GM12878 (cell line): ENCODE data around the gene USP10. TPM values are rescaled to one million over a fixed set of nuclear protein-coding genes. Genes with fewer than 3 reads are reported as not detected.

Experiments used
- ATAC-seq: fragments of 200-7000 bp; cut with Tn5 transposase; 3 replicates; pipeline ENCODE4 v1.9.1; 2020; ENCODE audit warnings: mild to moderate bottlenecking, moderate library complexity
- BruUV-seq: library from RNA; stranded (reverse); fragments of 400-500 nt; replicated peaks from 2 replicates; lab custom pipeline; 2021; lab: Mats Ljungman, UMichigan
- CTCF ChIA-PET: fragments of 300-600 bp; sonication (Branson Sonifier 250); formaldehyde crosslinking; extraction: SDS; loops from one replicate; lab custom pipeline; 2021; ENCODE audit warnings: inconsistent platforms; lab: Yijun Ruan, JAX
- POLR2A ChIA-PET: fragments of 350-600 bp; formaldehyde crosslinking; extraction: SDS; loops from one replicate; lab custom pipeline; 2021; ENCODE audit warnings: inconsistent platforms; lab: Charles Lee
- RAD21 ChIA-PET: fragments of 300-600 bp; sonication (Branson Sonifier 250); formaldehyde crosslinking; loops from one replicate; lab custom pipeline; 2023; ENCODE audit warnings: antibody characterized with exemption; ENCODE audit not compliant: unreplicated experiment; lab: Charles Lee
- SMC1A ChIA-PET: fragments of 300-600 bp; sonication (Branson Sonifier 250); formaldehyde crosslinking; loops from one replicate; lab custom pipeline; 2023; ENCODE audit not compliant: unreplicated experiment, uncharacterized antibody; lab: Charles Lee
- DNase-seq: peaks from one replicate; pipeline ENCODE4 v3.0.0-alpha.2; 2011; ENCODE audit warnings: low read depth, low spot score
- FAIRE-seq: peaks from 3 replicates; lab custom pipeline; 2011; peaks lifted over from hg19 to GRCh38; lab: Jason Lieb, UNC
- H2AFZ ChIP-seq: 2 replicates; pipeline ENCODE4 v1.6.0; 2011; ENCODE audit warnings: low read depth, low read length, control low read depth; ENCODE audit not compliant: control insufficient read depth
- H3K27ac ChIP-seq: 2 replicates; pipeline ENCODE4 v1.5.1; 2011; ENCODE audit warnings: control low read depth; ENCODE audit not compliant: control insufficient read depth, insufficient read depth
- H3K27me3 ChIP-seq, 2 experiments: replicated peaks in 1 of 2; 2 replicates each; pipeline versions ENCODE4 v1.6.0 to v1.6.1; 2011; ENCODE audit warnings: low read length in 1 of 2; ENCODE audit not compliant: control insufficient read depth in 2 of 2, insufficient read depth in 2 of 2
- H3K36me3 ChIP-seq, 2 experiments: 2 replicates each; pipeline ENCODE4 v1.5.1; 2011; ENCODE audit warnings: low read length in 1 of 2; ENCODE audit not compliant: control insufficient read depth in 2 of 2, insufficient read depth in 2 of 2
- H3K4me1 ChIP-seq: 2 replicates; pipeline ENCODE4 v1.6.1; 2011; ENCODE audit warnings: mild to moderate bottlenecking, low read length, moderate library complexity, mixed read lengths; ENCODE audit not compliant: control insufficient read depth, insufficient read depth
- H3K4me2 ChIP-seq: 2 replicates; pipeline ENCODE4 v1.6.0; 2011; ENCODE audit warnings: control low read depth; ENCODE audit not compliant: control insufficient read depth, insufficient read depth
- H3K4me3 ChIP-seq: fragments of 200-600 bp; sonication (generic); 2 replicates; pipeline ENCODE4 v1.5.1; 2016
- H3K79me2 ChIP-seq: 2 replicates; pipeline ENCODE4 v1.6.0; 2011; ENCODE audit warnings: low read length; ENCODE audit not compliant: control insufficient read depth, insufficient read depth
- H3K9ac ChIP-seq: 2 replicates; pipeline ENCODE4 v1.8.0; 2011; ENCODE audit warnings: low read length, control low read depth, mixed read lengths; ENCODE audit not compliant: control insufficient read depth, insufficient read depth
- H3K9me3 ChIP-seq: replicated peaks from 3 replicates; pipeline ENCODE4 v1.5.1; 2011; ENCODE audit warnings: mild to moderate bottlenecking, low read length; ENCODE audit not compliant: control insufficient read depth, insufficient read depth
- H4K20me1 ChIP-seq: 2 replicates; pipeline ENCODE4 v1.6.0; 2011; ENCODE audit not compliant: control insufficient read depth, insufficient read depth
- ATF7 ChIP-seq: fragments of 450-650 bp; IDR thresholded peaks from 2 replicates; pipeline ENCODE4 v1.6.1; 2016; ENCODE audit warnings: low read depth, mild to moderate bottlenecking
- BHLHE40 ChIP-seq, 2 experiments: fragments of 450-650 bp in 1 of 2; IDR thresholded peaks; 2 replicates each; pipeline ENCODE4 v1.6.1; 2011 to 2017; ENCODE audit warnings: low read depth in 2 of 2, borderline replicate concordance in 1 of 2, improper control_type of control experiment in 1 of 2, low read length in 1 of 2, mild to moderate bottlenecking in 1 of 2
- CHD2 ChIP-seq: IDR thresholded peaks from 2 replicates; pipeline ENCODE4 v1.6.1; 2011; ENCODE audit warnings: low read depth, low read length, improper control_type of control experiment, borderline replicate concordance
- CHD4 ChIP-seq: fragments of 200-600 bp; sonication (generic); IDR thresholded peaks from 2 replicates; pipeline ENCODE4 v1.6.1; 2016; ENCODE audit warnings: mild to moderate bottlenecking
- ESRRA ChIP-seq: IDR thresholded peaks from 2 replicates; pipeline ENCODE4 v1.6.1; 2012; ENCODE audit warnings: mild to moderate bottlenecking, low read length, improper control_type of control experiment
- ETV6 ChIP-seq, 2 experiments: fragments of 450-650 bp in 1 of 2; IDR thresholded peaks in 1 of 2; conservative IDR thresholded peaks in 1 of 2; 2 replicates each; pipeline ENCODE4 v1.6.1; 2014; ENCODE audit warnings: antibody characterized with exemption in 1 of 2, borderline replicate concordance in 1 of 2, low read depth in 1 of 2, mild to moderate bottlenecking in 1 of 2, moderate library complexity in 1 of 2
- FOXK2 ChIP-seq: fragments of 450-650 bp; IDR thresholded peaks from 2 replicates; pipeline ENCODE4 v1.6.1; 2017; ENCODE audit warnings: mild to moderate bottlenecking, moderate library complexity
- NBN ChIP-seq: fragments of 450-650 bp; IDR thresholded peaks from 2 replicates; pipeline ENCODE4 v1.6.1; 2016
- NR2F1 ChIP-seq: fragments of 450-650 bp; conservative IDR thresholded peaks from 2 replicates; pipeline ENCODE4 v1.6.1; 2017; ENCODE audit warnings: mild to moderate bottlenecking
- PML ChIP-seq: IDR thresholded peaks from 2 replicates; pipeline ENCODE4 v1.6.1; 2012; ENCODE audit warnings: low read length, inconsistent platforms
- POLR2A ChIP-seq: IDR thresholded peaks from 2 replicates; pipeline ENCODE4 v1.6.1; 2011; ENCODE audit warnings: low read depth, mild to moderate bottlenecking, low read length
- RB1 ChIP-seq: fragments of 450-650 bp; formaldehyde crosslinking; IDR thresholded peaks from 2 replicates; pipeline ENCODE4 v1.6.1; 2017; ENCODE audit warnings: mild to moderate bottlenecking, borderline replicate concordance
- RUNX3 ChIP-seq: IDR thresholded peaks from 2 replicates; pipeline ENCODE4 v1.6.1; 2012; ENCODE audit warnings: low read length, inconsistent platforms
- SMC3 ChIP-seq: IDR thresholded peaks from 2 replicates; pipeline ENCODE4 v1.6.1; 2011; ENCODE audit warnings: low read length, improper control_type of control experiment, borderline replicate concordance
- SRF ChIP-seq, 2 experiments: IDR thresholded peaks; 2 replicates each; pipeline ENCODE4 v1.6.1; 2011; ENCODE audit warnings: low read depth in 2 of 2, low read length in 2 of 2, mild to moderate bottlenecking in 1 of 2, moderate library complexity in 1 of 2
- YY1 ChIP-seq: IDR thresholded peaks from 2 replicates; pipeline ENCODE4 v1.6.1; 2011; ENCODE audit warnings: low read depth, mild to moderate bottlenecking, low read length
- ZSCAN29 ChIP-seq: fragments of 450-650 bp; IDR thresholded peaks from 2 replicates; pipeline ENCODE4 v1.6.1; 2017; ENCODE audit warnings: mild to moderate bottlenecking, moderate library complexity
- WGBS: methylation state at CpG from one replicate; pipeline ENCODE4 v1.1.6; 2016; ENCODE audit warnings: low lambda C conversion rate; ENCODE audit not compliant: insufficient replicate concordance, insufficient coverage; ENCODE audit errors: missing lambda C conversion rate; 5-methylcytosine and 5-hydroxymethylcytosine counted together
- in situ Hi-C: fragments of 300-500 bp; cut with MboI; formaldehyde crosslinking; loops from 9 replicates; pipeline ENCODE4 v1.14.3; 2018; ENCODE audit warnings: mixed read lengths
- intact Hi-C: fragments of 100-400 bp; cut with micrococcal nuclease; formaldehyde crosslinking; loops from one replicate; pipeline ENCODE4 v1.14.2; 2022; ENCODE audit not compliant: unreplicated experiment
- polyA plus RNA-seq, 11 experiments: library from polyadenylated mRNA; depleted of rRNA in 4 of 11; unstranded in 6 of 11; stranded (reverse) in 5 of 11; fragments of >200 nt; fragmentation: Nextera tagmentation in 4 of 11; fragmentation: Illumina TruSeq in 1 of 11; extraction: Ambion mirVana in 4 of 11; extraction: Trizol in 1 of 11; gene quantifications; 1 replicate in 1 of 11; 2 replicates in 10 of 11; pipeline versions ENCODE4 v1.2.1 to v1.2.3, GENCODE V29; 2011 to 2016; ENCODE audit warnings: inconsistent platforms in 2 of 11, missing spikeins in 2 of 11, low read depth in 1 of 11
- total RNA-seq, 4 experiments: library from RNA; depleted of rRNA in 3 of 4; stranded (reverse); fragments of >200 nt in 3 of 4; fragmentation: Illumina TruSeq in 1 of 4; extraction: Trizol in 1 of 4; gene quantifications; 2 replicates each; pipeline versions ENCODE4 v1.2.1 to v1.2.3, GENCODE V29; 2013 to 2021
- TF ChIP-seq, protein P1 (sequence below): IDR thresholded peaks from 2 replicates; pipeline ENCODE4 v1.6.1; 2012; ENCODE audit warnings: low read depth, low read length, improper control_type of control experiment
- TF ChIP-seq, protein P2 (sequence below): fragments of 450-650 bp; formaldehyde crosslinking; IDR thresholded peaks from 2 replicates; pipeline ENCODE4 v1.4.0; 2020; ENCODE audit warnings: mild to moderate bottlenecking, moderate library complexity

The USP10 gene
- total and polyA plus RNA-seq, 10 of the 15 experiments (the other 5 are each of a cell fraction or from before 2014, with no cell fraction given): 46.1 to 160 (median 105) TPM

DNA sequence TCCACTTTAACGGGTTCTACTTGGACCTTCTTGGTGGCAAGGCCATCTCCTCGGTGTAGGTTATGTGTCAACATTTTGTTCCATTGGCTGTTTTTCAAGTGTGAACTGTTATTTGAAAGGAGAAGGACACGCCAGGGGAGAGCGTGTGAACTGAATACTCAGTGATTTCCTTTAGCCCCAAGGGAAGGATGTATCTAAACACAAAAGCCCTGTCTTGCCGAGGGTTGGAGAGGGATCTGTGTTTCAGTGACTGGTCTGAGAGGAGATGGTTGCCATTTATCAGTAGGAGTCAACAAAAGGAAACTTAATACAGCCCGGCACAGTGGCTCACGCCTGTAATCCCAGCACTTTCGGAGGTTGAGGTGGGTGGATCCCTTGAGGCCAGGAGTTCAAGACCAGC is 50.0 kb downstream of the USP10 start:
- no peak for FAIRE-seq

More for the DNA sequence above, 50.0 kb downstream of the USP10 start:
- intact Hi-C loops (loop anchor here (10.0 kb wide), 1 partner anchor 145 kb away; no protein-coding TSS in a partner anchor), in situ Hi-C loops (loop anchor here (5.0 kb wide), 1 partner anchor 222 kb away; no protein-coding TSS in a partner anchor)
- CTCF ChIA-PET: interaction anchor here (0.6 to 12.5 kb wide), 5 partner anchors 11 to 222 kb away, joined by 3 to 239 read pairs (median 7); no protein-coding TSS in a partner anchor
- DNase-seq (no peak), ATAC-seq (no peak)
- H3K9me3 ChIP-seq: no peaks in the 10 kb centered on the region
- H3K4me3 ChIP-seq: no peak overlapping the region
- no peaks in the 10 kb centered on the region for H4K20me1 ChIP-seq
- no peaks in the 10 kb centered on the region for H3K27me3 ChIP-seq
- H3K27ac ChIP-seq: no peak overlapping the region; the same call in 1 of the 2 replicates
- RAD21 ChIA-PET: interaction anchor here (0.8 to 8.1 kb wide), 3 partner anchors 19 to 221 kb away, joined by 3 to 84 read pairs (median 12); no protein-coding TSS in a partner anchor
- TF ChIP-seq POLR2A (no peak), CHD4 (no peak), RB1 (no peak), ETV6 (conservative IDR thresholded peaks at IDR 0.05 in 1 of 2, IDR thresholded peaks at IDR 0.05 in 1 of 2; ENCODE audit: borderline replicate concordance in 1 of 2, low read depth in 1 of 2) (no peak), SMC3 (no peak), ESRRA (no peak), FOXK2 (no peak), BHLHE40 (IDR thresholded peaks at IDR 0.05; ENCODE audit: borderline replicate concordance in 1 of 2, low read depth in 2 of 2, low read length in 1 of 2) (no peak), CHD2 (no peak), NBN (no peak), RUNX3 (no peak), NR2F1 (no peak), ATF7 (no peak), PML (no peak), SRF (IDR thresholded peaks at IDR 0.05; ENCODE audit: low read depth in 2 of 2, low read length in 2 of 2) (no peak), ZSCAN29 (no peak), YY1 (no peak)
- TF ChIP-seq, protein P1, sequence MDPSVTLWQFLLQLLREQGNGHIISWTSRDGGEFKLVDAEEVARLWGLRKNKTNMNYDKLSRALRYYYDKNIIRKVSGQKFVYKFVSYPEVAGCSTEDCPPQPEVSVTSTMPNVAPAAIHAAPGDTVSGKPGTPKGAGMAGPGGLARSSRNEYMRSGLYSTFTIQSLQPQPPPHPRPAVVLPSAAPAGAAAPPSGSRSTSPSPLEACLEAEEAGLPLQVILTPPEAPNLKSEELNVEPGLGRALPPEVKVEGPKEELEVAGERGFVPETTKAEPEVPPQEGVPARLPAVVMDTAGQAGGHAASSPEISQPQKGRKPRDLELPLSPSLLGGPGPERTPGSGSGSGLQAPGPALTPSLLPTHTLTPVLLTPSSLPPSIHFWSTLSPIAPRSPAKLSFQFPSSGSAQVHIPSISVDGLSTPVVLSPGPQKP: no peak
- TF ChIP-seq, protein P2, sequence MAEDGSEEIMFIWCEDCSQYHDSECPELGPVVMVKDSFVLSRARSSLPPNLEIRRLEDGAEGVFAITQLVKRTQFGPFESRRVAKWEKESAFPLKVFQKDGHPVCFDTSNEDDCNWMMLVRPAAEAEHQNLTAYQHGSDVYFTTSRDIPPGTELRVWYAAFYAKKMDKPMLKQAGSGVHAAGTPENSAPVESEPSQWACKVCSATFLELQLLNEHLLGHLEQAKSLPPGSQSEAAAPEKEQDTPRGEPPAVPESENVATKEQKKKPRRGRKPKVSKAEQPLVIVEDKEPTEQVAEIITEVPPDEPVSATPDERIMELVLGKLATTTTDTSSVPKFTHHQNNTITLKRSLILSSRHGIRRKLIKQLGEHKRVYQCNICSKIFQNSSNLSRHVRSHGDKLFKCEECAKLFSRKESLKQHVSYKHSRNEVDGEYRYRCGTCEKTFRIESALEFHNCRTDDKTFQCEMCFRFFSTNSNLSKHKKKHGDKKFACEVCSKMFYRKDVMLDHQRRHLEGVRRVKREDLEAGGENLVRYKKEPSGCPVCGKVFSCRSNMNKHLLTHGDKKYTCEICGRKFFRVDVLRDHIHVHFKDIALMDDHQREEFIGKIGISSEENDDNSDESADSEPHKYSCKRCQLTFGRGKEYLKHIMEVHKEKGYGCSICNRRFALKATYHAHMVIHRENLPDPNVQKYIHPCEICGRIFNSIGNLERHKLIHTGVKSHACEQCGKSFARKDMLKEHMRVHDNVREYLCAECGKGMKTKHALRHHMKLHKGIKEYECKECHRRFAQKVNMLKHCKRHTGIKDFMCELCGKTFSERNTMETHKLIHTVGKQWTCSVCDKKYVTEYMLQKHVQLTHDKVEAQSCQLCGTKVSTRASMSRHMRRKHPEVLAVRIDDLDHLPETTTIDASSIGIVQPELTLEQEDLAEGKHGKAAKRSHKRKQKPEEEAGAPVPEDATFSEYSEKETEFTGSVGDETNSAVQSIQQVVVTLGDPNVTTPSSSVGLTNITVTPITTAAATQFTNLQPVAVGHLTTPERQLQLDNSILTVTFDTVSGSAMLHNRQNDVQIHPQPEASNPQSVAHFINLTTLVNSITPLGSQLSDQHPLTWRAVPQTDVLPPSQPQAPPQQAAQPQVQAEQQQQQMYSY (CRISPR knock-in tag): no peak
- no TSS peak for BruUV-seq
- H3K4me2 ChIP-seq: no peak overlapping the region
- SMC1A ChIA-PET: interaction anchor here (0.6 to 8.4 kb wide), 5 partner anchors 13 to 352 kb away, joined by 3 to 129 read pairs (median 3); no protein-coding TSS in a partner anchor
- H3K9ac ChIP-seq: no peak overlapping the region
- peaks cover 4 to 14% of the 10 kb centered on the region in 2 experiments; a peak in 3 of 4 replicates for H3K36me3 ChIP-seq
- H3K4me1 ChIP-seq: peaks cover 49% of the 10 kb centered on the region
- POLR2A ChIA-PET: interaction anchor here (0.7 kb wide), 2 partner anchors 142 to 432 kb away, joined by 3 to 4 read pairs; no protein-coding TSS in a partner anchor
- 98% methylated on average over 8 of the region's 8 CpGs for WGBS
- H3K79me2 ChIP-seq: peaks cover 69% of the 10 kb centered on the region
- no peak overlapping the region for H2AFZ ChIP-seq
